HepG2 (cell line): ENCODE data around the gene PTGDR. TPM values are rescaled to one million over a fixed set of nuclear protein-coding genes. Genes with fewer than 3 reads are reported as not detected.

Experiments used
- CEBPG ChIP-seq: IDR thresholded peaks from 2 replicates; pipeline ENCODE4 v1.6.1; 2016
- GPN1 ChIP-seq: sonication (generic); formaldehyde crosslinking; IDR thresholded peaks from 2 replicates; pipeline ENCODE4 v1.5.1; 2020; ENCODE audit warnings: missing genetic modification reagents, borderline replicate concordance
- HCFC1 ChIP-seq: fragments of 150-350 bp; IDR thresholded peaks from 2 replicates; pipeline ENCODE4 v1.6.1; 2014; ENCODE audit warnings: low read depth, low read length
- NFYC ChIP-seq: IDR thresholded peaks from 2 replicates; pipeline ENCODE4 v1.6.1; 2016; ENCODE audit warnings: missing genetic modification reagents, missing compliant biosample characterization
- ONECUT2 ChIP-seq: sonication (generic); formaldehyde crosslinking; IDR thresholded peaks from 2 replicates; pipeline ENCODE4 v1.4.0; 2020; ENCODE audit warnings: missing genetic modification reagents
- PAF1 ChIP-seq: IDR thresholded peaks from 2 replicates; pipeline ENCODE4 v1.6.1; 2016; ENCODE audit warnings: missing genetic modification reagents, missing compliant biosample characterization
- PHF5A ChIP-seq: IDR thresholded peaks from one replicate; pipeline ENCODE4 v1.6.1; 2018; ENCODE audit warnings: low read depth, missing genetic modification reagents; ENCODE audit not compliant: unreplicated experiment
- RXRA ChIP-seq: sonication (generic); formaldehyde crosslinking; IDR thresholded peaks from 2 replicates; pipeline ENCODE4 v1.5.1; 2020; ENCODE audit warnings: missing genetic modification reagents
- SPEN ChIP-seq: sonication (generic); formaldehyde crosslinking; IDR thresholded peaks from 2 replicates; pipeline ENCODE4 v1.5.1; 2020; ENCODE audit warnings: low read depth, mild to moderate bottlenecking, missing genetic modification reagents
- ZBTB34 ChIP-seq: sonication (generic); formaldehyde crosslinking; IDR thresholded peaks from 2 replicates; pipeline ENCODE4 v1.8.0; 2022; ENCODE audit warnings: mild to moderate bottlenecking, missing genetic modification reagents
- ZNF354B ChIP-seq: sonication (generic); formaldehyde crosslinking; IDR thresholded peaks from 2 replicates; pipeline ENCODE4 v1.8.0; 2022; ENCODE audit warnings: mild to moderate bottlenecking, missing genetic modification reagents
- ZNF446 ChIP-seq: sonication (generic); formaldehyde crosslinking; IDR thresholded peaks from 2 replicates; pipeline ENCODE4 v1.5.0; 2020; ENCODE audit warnings: mild to moderate bottlenecking, missing genetic modification reagents
- ZNF530 ChIP-seq: sonication (generic); formaldehyde crosslinking; IDR thresholded peaks from 2 replicates; pipeline ENCODE4 v1.5.0; 2020; ENCODE audit warnings: low read depth, mild to moderate bottlenecking, missing genetic modification reagents
- ZNF720 ChIP-seq: sonication (generic); formaldehyde crosslinking; IDR thresholded peaks from 2 replicates; pipeline ENCODE4 v1.4.0; 2020; ENCODE audit warnings: missing genetic modification reagents
- ZNF772 ChIP-seq: sonication (generic); formaldehyde crosslinking; IDR thresholded peaks from 2 replicates; pipeline ENCODE4 v1.5.0; 2020; ENCODE audit warnings: mild to moderate bottlenecking, missing genetic modification reagents
- polyA plus RNA-seq, 8 experiments: library from polyadenylated mRNA; depleted of rRNA in 3 of 8; stranded (reverse) in 7 of 8; unstranded in 1 of 8; fragments of >200 nt; fragmentation: Illumina TruSeq in 4 of 8; extraction: Trizol in 4 of 8; gene quantifications; 2 replicates each; pipeline versions ENCODE4 v1.2.1 to v1.2.3, GENCODE V29; 2011 to 2016; ENCODE audit warnings: low read depth in 4 of 8, missing spikeins in 1 of 8, mixed read lengths in 1 of 8; ENCODE audit not compliant: insufficient read depth in 1 of 8
- total RNA-seq, 5 experiments: library from RNA; depleted of rRNA; stranded (reverse); fragments of >200 nt; fragmentation: Illumina TruSeq; extraction: Trizol; gene quantifications; 2 replicates each; pipeline ENCODE4 v1.2.3, GENCODE V29; 2016; ENCODE audit warnings: low read depth in 1 of 5
- TF ChIP-seq, protein P1 (sequence below): sonication (generic); formaldehyde crosslinking; conservative IDR thresholded peaks from 2 replicates; pipeline ENCODE4 v1.4.0; 2020; ENCODE audit warnings: mild to moderate bottlenecking, missing genetic modification reagents, moderate library complexity
- TF ChIP-seq, protein P2 (sequence below): sonication (generic); formaldehyde crosslinking; IDR thresholded peaks from 2 replicates; pipeline ENCODE4 v1.4.0; 2020; ENCODE audit warnings: missing genetic modification reagents
- TF ChIP-seq, protein P3 (sequence below): sonication (generic); formaldehyde crosslinking; IDR thresholded peaks from 2 replicates; pipeline ENCODE4 v1.4.0; 2020; ENCODE audit warnings: missing genetic modification reagents, borderline replicate concordance

PTGDR gene
- total and polyA plus RNA-seq, 2 of the 13 experiments (the other 11 are each of a cell fraction or from before 2014, with no cell fraction given): not detected

DNA sequence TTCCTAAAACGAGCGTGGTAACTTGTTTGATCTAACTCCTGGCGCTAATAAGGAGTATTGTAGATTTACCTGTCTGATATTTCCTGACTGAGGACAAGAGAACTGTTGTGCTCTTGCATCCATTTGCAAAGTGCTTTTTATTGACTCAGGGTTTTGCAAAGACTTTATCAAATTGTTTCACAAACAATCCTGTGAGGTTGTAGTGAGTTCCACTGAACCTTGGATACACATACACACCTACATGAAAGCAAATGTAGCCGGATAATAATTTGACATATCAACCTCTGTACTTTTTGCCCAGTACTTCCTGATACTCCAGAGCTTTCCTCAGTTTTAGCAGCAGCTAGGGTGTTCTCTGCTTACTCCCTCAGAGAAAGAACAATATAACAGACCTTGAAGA is 39.9 kb downstream of the PTGDR start (continued):
- no peak for TF ChIP-seq PHF5A (CRISPR knock-in tag)
- TF ChIP-seq NFYC (CRISPR knock-in tag): no peak
- TF ChIP-seq, protein P1, sequence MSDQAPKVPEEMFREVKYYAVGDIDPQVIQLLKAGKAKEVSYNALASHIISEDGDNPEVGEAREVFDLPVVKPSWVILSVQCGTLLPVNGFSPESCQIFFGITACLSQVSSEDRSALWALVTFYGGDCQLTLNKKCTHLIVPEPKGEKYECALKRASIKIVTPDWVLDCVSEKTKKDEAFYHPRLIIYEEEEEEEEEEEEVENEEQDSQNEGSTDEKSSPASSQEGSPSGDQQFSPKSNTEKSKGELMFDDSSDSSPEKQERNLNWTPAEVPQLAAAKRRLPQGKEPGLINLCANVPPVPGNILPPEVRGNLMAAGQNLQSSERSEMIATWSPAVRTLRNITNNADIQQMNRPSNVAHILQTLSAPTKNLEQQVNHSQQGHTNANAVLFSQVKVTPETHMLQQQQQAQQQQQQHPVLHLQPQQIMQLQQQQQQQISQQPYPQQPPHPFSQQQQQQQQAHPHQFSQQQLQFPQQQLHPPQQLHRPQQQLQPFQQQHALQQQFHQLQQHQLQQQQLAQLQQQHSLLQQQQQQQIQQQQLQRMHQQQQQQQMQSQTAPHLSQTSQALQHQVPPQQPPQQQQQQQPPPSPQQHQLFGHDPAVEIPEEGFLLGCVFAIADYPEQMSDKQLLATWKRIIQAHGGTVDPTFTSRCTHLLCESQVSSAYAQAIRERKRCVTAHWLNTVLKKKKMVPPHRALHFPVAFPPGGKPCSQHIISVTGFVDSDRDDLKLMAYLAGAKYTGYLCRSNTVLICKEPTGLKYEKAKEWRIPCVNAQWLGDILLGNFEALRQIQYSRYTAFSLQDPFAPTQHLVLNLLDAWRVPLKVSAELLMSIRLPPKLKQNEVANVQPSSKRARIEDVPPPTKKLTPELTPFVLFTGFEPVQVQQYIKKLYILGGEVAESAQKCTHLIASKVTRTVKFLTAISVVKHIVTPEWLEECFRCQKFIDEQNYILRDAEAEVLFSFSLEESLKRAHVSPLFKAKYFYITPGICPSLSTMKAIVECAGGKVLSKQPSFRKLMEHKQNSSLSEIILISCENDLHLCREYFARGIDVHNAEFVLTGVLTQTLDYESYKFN (CRISPR knock-in tag): 0 out of 2 replicates have a peak, but pooled peaks have one; percentile 21
- no peak for TF ChIP-seq HCFC1
- no peak for TF ChIP-seq ZNF772
- no peak for TF ChIP-seq ZNF720 (CRISPR knock-in tag)
- TF ChIP-seq, protein P2, sequence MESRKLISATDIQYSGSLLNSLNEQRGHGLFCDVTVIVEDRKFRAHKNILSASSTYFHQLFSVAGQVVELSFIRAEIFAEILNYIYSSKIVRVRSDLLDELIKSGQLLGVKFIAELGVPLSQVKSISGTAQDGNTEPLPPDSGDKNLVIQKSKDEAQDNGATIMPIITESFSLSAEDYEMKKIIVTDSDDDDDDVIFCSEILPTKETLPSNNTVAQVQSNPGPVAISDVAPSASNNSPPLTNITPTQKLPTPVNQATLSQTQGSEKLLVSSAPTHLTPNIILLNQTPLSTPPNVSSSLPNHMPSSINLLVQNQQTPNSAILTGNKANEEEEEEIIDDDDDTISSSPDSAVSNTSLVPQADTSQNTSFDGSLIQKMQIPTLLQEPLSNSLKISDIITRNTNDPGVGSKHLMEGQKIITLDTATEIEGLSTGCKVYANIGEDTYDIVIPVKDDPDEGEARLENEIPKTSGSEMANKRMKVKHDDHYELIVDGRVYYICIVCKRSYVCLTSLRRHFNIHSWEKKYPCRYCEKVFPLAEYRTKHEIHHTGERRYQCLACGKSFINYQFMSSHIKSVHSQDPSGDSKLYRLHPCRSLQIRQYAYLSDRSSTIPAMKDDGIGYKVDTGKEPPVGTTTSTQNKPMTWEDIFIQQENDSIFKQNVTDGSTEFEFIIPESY (CRISPR knock-in tag): no peak
- TF ChIP-seq PAF1 (CRISPR knock-in tag): no peak
- no peak for TF ChIP-seq ZBTB34 (CRISPR knock-in tag)
- no peak for TF ChIP-seq GPN1 (CRISPR knock-in tag)
- no peak for TF ChIP-seq ZNF354B (CRISPR knock-in tag)
- no peak for TF ChIP-seq RXRA (CRISPR knock-in tag)
- TF ChIP-seq ZNF446: no peak
- TF ChIP-seq SPEN (CRISPR knock-in tag): no peak
- no peak for TF ChIP-seq ONECUT2 (CRISPR knock-in tag)
- TF ChIP-seq, protein P3, sequence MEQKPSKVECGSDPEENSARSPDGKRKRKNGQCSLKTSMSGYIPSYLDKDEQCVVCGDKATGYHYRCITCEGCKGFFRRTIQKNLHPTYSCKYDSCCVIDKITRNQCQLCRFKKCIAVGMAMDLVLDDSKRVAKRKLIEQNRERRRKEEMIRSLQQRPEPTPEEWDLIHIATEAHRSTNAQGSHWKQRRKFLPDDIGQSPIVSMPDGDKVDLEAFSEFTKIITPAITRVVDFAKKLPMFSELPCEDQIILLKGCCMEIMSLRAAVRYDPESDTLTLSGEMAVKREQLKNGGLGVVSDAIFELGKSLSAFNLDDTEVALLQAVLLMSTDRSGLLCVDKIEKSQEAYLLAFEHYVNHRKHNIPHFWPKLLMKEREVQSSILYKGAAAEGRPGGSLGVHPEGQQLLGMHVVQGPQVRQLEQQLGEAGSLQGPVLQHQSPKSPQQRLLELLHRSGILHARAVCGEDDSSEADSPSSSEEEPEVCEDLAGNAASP (CRISPR knock-in tag): no peak
- no peak for TF ChIP-seq ZNF530 (CRISPR knock-in tag)
- TF ChIP-seq CEBPG: peak; percentile 32; the same call in 1 of the 2 replicates
